GM06990 (cell line): Measurements from ENCODE around the gene PKDREJ.

Experiments
- DNase-seq: peaks from one replicate; pipeline ENCODE4 v3.0.0-alpha.2; 2011; ENCODE audit not compliant: insufficient read length; ENCODE audit errors: extremely low read depth
- H3K27me3 ChIP-seq: replicated peaks from 2 replicates; pipeline ENCODE4 v1.6.0; 2011; ENCODE audit warnings: low read length; ENCODE audit not compliant: control insufficient read depth, insufficient read depth
- H3K36me3 ChIP-seq: 2 replicates; pipeline ENCODE4 v1.5.1; 2011; ENCODE audit warnings: low read length; ENCODE audit not compliant: control insufficient read depth, insufficient read depth
- H3K4me3 ChIP-seq: replicated peaks from 2 replicates; pipeline ENCODE4 v1.5.1; 2011; ENCODE audit warnings: low read depth, mild to moderate bottlenecking, control low read depth, low read length
- CTCF ChIP-seq: IDR thresholded peaks from 2 replicates; pipeline ENCODE4 v1.5.1; 2011; ENCODE audit warnings: low read length, control low read depth, mild to moderate bottlenecking, inconsistent platforms; ENCODE audit not compliant: insufficient read depth, poor library complexity, severe bottlenecking

PKDREJ gene

GRCh38 chr22:46300491-46300890 lies 37.3 kb upstream of the PKDREJ start:
- H3K27me3 ChIP-seq: no peaks in the 10 kb centered on the region
- no peak for DNase-seq
- no peak for TF ChIP-seq CTCF
- H3K36me3 ChIP-seq: peaks cover 14% of the 10 kb centered on the region
- no peak overlapping the region for H3K4me3 ChIP-seq

GRCh38 chr22:46299101-46299500 lies 36.0 kb upstream of the PKDREJ start:
- TF ChIP-seq CTCF: no peak
- peaks cover 14% of the 10 kb centered on the region for H3K36me3 ChIP-seq
- no peak overlapping the region for H3K4me3 ChIP-seq
- no peak for DNase-seq
- no peaks in the 10 kb centered on the region for H3K27me3 ChIP-seq

- TF ChIP-seq CTCF: no peak
- peak; percentile 47 for DNase-seq
- Histone ChIP-seq H3K36me3 (peaks cover 15% of the 10 kb centered on the region), H3K27me3 (no peaks in the 10 kb centered on the region), H3K4me3 (peak overlapping the region; percentile 84)
These were observed 34.1 kb upstream of the PKDREJ start for GRCh38 chr22:46297151-46297812.

- peak; percentile 17 for TF ChIP-seq CTCF
- Histone ChIP-seq H3K4me3 (peak within 1 kb of the TSS; percentile 84), H3K36me3 (peaks cover 19% of the 10 kb centered on the region), H3K27me3 (no peaks in the 10 kb centered on the region)
- peak; percentile 98 for DNase-seq
These were observed 33.4 kb upstream of the PKDREJ start, which contains the start of gene GTSE1 for GRCh38 chr22:46296257-46297150. TSS of gene GTSE1 (plus strand) at chr22:46296870. CDS start at chr22:46297401, 531 bp downstream.

GRCh38 chr22:46295277-46295971 lies 32.3 kb upstream of the PKDREJ start:
- peaks cover 18% of the 10 kb centered on the region for H3K36me3 ChIP-seq
- no peak for TF ChIP-seq CTCF
- DNase-seq: no peak
- H3K4me3 ChIP-seq: peak overlapping the region; percentile 84
- H3K27me3 ChIP-seq: no peaks in the 10 kb centered on the region
